H4 (cell line): ENCODE measurements around the gene LRRC36. TPM values are rescaled to one million over a fixed set of nuclear protein-coding genes. Genes with fewer than 3 reads are reported as not detected.

ENCODE experiments used
- DNase-seq: peaks from one replicate; pipeline ENCODE4 v3.0.0-alpha.2; 2015; ENCODE audit warnings: low spot score
- total RNA-seq: library from RNA; depleted of rRNA; stranded (reverse); fragments of >200 nt; shearing (Covaris generic); gene quantifications from 2 replicates; pipeline ENCODE4 v1.2.3, GENCODE V29; 2014; rRNA removed

The LRRC36 gene
- total RNA-seq, 1 experiment from 2014 or later = 0.79 TPM

DNA sequence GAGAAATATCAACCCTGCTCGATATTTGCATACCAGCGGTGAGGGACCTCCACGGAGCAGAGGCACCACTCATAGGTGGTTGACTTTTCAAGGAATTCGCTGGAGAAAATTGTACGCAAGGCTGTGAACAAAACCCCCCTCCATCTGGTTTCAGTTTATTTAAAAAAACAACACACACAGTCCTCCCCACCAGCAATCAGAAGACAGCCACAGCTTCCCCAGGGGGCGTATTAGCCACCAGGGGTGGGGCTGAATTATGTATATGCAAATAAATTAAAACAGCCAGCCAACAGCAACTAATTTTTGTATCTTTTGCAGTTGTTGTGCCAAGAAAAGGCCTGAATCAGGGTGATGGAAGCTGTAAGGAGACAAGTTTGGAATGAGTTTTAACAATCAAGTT lies 98.4 kb downstream of the LRRC36 start:
- DNase-seq = no peak

DNA sequence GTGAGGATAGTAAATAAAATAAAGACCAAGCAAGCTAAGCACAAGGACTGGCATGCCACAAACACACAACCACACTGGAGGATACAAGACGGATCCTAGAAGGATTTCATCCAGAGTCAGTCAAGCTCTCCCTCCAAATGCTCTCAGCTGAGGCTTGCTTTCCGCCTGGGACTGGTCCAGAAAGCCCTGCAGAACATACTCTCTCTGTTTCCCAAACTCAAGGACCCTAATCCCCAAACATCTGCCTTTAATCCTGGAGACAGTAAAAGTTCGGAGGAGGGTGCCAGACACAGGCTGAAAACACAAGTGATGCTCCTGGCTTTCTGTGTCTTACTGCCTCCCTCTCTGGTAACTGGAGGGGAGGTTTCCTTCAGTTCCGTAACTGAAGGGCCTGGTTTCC lies 99.0 kb downstream of the LRRC36 start:
- no peak for DNase-seq

DNA sequence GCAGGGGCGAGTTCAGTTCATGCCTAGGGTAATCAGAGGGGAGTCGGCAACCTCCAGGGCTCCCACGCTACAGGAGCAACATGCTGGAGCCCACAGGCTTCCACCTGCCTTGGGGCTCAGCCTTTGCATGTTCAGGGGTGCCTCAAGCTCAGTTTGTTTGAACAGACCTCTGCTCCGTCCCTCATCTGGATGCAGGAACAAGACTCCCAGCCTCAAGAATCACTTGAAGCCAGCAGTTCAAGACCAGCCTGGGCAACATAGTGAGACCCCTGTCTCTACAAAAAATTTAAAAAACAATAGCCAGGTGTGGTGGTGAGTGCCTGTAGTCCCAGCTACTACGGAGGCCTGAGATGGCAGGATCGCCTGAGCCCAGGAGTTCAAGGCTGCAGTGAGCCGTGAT lies 99.4 kb downstream of the LRRC36 start:
- no peak for DNase-seq

DNA sequence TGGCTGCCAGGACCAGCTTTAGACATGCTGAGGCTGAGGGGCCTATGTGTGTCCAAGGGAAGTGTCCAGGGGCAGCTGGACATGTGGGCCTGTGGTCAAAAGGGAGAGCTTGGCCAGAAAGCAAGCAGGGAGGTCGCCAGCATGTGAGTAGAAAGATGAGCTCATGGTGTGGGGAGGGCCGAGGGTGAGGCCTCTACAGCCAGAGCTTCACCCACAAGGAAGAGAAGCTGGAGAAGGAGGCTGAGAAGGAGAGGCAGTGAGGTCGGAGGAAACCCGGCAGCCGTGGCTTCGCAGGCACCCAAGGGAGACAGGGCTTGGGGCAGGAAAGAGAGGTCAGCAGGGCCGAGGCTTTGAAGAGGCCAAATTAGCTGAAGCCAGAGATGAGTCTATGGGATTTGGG lies 100.3 kb downstream of the LRRC36 start:
- DNase-seq = no peak

DNA sequence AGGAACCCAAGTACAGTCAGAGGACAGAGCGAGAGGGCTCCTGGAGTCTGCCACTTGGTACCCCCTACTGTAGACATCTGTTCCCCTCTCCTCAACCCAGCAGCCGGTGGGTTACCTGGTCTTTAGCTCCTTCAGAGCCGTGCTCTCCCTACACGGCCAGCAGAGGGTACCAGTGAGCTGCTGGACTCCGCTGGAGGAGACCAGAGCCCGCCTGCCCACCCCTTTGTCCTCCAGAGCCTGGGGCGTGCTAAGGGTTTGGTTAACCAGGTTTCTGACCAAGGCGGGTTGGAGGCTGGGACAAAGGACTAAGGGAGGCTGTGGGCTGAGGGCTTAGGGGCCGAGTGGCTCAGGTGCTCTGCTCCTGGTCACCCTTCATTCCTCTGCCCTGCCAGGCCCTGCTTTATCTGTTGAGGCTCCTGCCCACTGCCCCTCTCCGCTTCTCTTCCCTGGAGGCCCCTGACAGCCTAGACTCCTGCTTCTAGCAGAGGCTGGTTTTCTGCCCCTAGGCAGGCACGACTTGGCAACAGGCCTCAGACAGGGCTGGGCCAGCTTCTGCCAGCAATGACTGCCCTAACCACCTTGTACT lies 101.6 kb downstream of the LRRC36 start:
- peak; percentile 48 for DNase-seq

DNA sequence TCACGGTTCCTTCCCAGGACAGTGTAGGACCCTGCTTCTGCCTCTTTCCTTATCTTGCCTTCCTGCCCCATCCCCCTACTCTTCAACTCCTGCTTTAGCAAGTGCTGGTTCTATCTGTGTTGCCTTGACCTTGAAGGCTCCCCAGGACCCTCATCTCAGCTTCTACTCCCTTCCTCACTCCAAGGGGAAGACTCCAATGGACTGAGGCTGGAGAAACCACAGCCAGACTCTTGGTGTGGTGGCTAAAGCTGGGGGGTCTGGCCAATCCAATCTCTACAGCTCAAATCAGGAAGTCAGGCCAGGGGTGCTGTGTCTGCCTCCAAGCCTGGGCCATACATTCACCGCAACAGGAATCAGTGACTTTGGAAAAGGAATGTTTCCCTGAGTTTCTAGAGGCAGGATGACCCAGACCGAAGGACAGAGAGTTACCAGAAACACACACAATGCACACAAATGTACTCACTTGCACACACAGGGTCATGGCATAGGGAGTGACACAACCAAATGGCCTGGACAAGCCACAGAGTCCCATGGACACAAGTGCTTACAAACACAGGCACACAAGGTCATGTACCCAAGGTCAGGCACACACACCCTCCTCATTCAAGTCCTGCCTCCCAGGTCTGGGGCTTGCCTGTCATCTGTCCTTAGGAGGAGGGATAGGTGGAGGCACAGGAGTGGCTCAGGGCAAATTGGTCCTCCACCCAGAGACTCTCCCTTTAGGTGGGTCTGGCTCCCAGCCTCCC lies 102.6 kb downstream of the LRRC36 start:
- no peak for DNase-seq

DNA sequence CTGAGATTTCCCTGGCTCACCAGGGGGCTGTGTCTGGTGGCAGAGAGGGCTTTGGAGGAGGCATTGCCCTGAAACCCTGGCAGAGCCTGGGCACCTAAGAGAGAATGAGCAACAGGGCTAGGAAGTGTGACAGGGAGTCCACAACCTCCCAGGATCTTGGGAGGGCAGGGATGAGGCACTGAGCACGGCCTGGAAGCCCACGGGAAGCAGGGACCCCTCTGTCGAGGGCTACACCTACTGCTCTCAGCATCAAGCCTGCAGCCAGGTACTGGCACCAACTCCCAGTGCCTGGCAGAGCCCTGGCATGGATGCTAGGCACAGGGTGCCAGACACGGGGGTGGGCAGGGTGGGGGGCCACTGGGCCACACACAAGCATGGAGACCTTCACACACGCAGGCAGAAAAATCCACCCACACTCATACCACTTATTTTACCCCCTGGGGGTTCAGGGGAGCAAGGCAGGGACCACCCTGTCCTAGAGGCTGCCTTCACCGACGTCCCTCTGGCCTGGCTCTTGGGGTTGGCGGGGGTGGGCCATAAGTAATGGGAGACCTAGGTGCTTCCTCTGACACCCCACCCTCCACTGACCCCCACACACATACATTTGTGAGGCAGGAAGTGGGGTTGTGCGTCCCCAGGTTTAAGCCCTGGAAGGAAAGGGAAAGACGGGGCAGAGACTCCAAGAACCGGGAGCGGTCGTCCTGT lies 103.3 kb downstream of the LRRC36 start:
- no peak for DNase-seq

DNA sequence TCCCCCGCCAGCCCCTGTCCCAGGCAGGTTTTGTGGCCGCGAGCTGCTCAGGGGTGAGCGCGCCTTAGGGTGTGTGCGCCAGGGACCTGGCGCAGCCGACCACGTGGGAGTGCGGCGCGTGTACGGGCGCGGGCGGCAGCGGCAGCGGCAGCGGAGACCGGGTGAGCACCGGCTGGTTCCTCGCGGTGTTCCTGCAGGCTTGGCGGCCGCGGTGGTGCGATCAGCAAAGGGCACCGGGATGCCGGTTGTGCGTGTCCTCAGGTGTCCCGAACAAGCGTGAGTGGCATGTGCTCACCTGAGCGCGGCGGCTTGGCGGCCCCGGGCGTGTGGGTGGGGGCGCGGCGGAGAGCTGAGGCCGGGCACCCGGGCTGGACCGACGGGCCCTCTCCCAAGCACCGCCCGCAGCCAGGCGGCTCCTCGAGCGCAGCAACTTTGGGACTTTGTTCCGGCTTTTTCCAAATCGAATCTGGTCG lies 103.9 kb downstream of the LRRC36 start:
- no peak for DNase-seq

DNA sequence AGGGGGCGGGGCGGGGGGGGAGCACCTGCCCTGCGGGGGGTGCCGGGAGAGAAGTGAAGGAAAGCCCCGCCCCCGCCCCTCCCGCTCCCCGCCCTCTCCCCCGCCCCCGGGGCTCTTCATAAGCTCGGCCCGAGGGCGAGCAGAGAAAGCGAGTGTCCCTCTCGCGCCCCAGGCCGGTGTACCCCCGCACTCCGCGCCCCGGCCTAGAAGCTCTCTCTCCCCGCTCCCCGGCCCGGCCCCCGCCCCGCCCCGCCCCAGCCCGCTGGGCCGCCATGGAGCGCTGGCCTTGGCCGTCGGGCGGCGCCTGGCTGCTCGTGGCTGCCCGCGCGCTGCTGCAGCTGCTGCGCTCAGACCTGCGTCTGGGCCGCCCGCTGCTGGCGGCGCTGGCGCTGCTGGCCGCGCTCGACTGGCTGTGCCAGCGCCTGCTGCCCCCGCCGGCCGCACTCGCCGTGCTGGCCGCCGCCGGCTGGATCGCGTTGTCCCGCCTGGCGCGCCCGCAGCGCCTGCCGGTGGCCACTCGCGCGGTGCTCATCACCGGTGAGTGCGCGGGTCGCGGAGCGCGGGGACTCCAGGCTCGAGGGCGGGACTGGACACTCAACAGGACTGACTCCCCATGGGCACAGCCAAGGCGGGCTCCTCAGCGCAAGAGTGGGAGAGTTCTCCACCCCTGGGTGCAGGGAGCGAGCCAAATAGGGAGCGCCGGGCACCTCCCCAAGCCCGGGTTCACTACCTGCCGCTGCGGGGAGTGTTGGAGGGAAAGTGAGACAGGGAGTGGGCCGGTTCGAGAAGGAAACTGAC lies 104.6 kb downstream of the LRRC36 start, which contains the start of gene HSD11B2:
Gene HSD11B2, plus strand, starts transcription at position 145 of the 798 bp plus-strand sequence. Its CDS starts 128 bp downstream, at position 273.
- peak; percentile 34 for DNase-seq

DNA sequence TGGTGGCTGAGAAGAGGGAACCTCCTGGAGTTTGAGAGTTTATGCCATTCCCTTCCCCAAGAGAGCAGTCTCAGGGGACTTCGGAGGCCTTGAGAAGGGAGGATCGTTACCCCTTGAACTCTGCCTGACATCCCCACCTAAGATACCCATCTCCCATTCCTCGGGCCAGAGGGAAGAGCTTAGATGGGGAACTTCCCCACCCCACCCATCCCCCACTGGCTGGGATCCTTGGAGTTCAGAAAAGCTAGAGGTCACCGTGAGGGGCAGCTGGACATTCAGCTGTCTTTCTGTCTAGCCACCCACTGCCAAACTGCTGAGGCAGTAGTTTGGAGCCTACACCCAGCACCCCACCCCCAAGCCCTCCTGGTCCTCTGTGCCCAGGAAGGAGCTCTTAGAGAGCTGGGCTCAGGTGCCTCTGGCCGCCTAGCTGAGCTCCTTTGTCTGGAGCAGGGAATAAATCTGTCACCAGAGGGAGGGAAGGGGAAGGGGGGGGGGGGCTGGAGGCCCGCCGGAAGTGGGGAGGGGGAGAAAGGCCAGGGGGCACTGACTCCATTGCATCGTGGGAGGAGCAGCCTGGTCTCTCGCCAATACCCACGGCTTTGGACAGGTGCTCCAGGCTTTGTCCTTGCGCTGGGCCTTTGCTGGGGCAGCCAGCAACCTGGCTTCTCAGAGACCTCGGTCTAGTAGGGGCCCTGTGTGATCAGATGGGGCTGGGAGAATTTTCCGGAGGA lies 105.3 kb downstream of the LRRC36 start:
- DNase-seq = no peak

DNA sequence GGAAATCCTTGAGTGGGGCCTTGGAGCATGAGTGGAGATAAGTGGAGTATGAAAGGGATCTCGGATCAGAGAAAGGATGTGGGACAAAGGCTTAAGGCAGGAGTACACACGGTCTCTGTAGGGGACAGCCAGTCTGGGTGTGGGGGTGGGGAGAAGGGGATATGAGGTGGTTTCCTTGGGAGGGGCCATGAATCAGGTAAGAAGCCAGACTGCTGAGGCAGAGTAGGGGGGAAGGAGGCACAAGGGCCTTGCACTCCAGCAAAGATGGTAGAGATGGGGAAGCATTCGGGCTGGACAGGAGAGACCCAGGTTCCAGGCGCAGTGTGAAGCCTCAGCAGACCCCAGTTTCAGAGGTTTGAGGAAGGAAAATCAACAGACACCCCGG lies 105.9 kb downstream of the LRRC36 start:
- DNase-seq = no peak

DNA sequence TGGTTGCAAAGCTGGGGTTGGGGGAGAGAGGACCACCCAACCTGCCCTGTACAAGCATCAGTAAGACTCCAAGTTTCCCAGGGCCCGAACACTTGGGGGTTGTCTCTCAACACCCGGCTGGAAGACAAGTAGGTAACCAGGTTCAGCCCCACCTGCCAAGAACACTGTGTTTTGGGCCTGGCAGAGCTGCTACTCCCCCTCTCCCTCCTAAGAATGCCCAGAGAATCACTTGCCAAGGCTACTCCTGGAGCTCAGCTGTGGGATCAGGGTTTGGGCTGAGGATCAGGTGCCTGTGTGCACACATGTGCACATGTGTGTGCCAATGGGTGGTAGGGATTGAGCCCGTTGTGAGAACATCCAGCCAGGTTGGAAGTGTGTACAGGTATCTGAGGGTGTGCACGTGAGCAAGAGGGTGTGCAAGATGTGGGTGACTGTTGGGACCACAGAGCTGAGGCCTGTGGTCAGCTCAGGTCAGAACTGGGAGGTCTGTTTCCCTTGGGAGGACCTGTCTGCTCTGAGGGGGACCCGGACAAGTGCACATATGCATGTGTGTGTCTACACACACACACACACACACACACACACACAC lies 106.6 kb downstream of the LRRC36 start:
- no peak for DNase-seq

Other genes starting within 250 kb of the LRRC36 start
- gene PHAF1, start 216.9 kb upstream of the LRRC36 start, total RNA-seq = 13.8 and 14.8 TPM in 2 replicates
- gene B3GNT9, start 175.8 kb upstream of the LRRC36 start, total RNA-seq = 21.2 and 21.6 TPM in 2 replicates
- 13.6 and 17.9 TPM in 2 replicates for gene TRADD, start 166.9 kb upstream of the LRRC36 start, total RNA-seq
- 1.3 and 3.3 TPM in 2 replicates for gene FBXL8, start 166.9 kb upstream of the LRRC36 start, total RNA-seq
- gene HSF4, start 162.1 kb upstream of the LRRC36 start, total RNA-seq = 0.50 TPM in 1 of 2 replicates, not detected in the other
- 39.4 and 47.9 TPM in 2 replicates for gene NOL3, start 156.3 kb upstream of the LRRC36 start, total RNA-seq
- gene MATCAP1, start 142.9 kb upstream of the LRRC36 start, total RNA-seq = 3.5 and 4.5 TPM in 2 replicates
- not detected in 2 replicates for gene EXOC3L1, start 136.7 kb upstream of the LRRC36 start, total RNA-seq
- 78.4 and 80.7 TPM in 2 replicates for gene E2F4, start 134.7 kb upstream of the LRRC36 start, total RNA-seq
- 0.06 and 0.29 TPM in 2 replicates for gene ELMO3, start 127.7 kb upstream of the LRRC36 start, total RNA-seq
- 31.1 and 38.4 TPM in 2 replicates for gene TMEM208, start 99.7 kb upstream of the LRRC36 start, total RNA-seq
- gene FHOD1, start 79.3 kb upstream of the LRRC36 start, total RNA-seq = 18.4 and 21.2 TPM in 2 replicates
- 0.81 and 1.4 TPM in 2 replicates for gene SLC9A5, start 77.8 kb upstream of the LRRC36 start, total RNA-seq
- 2.4 and 6.7 TPM in 2 replicates for gene PLEKHG4, start 47.3 kb upstream of the LRRC36 start, total RNA-seq
- gene KCTD19, start 74 bp upstream of the LRRC36 start, total RNA-seq = not detected in 2 replicates
- not detected in 2 replicates for gene TPPP3, start 66.7 kb downstream of the LRRC36 start, total RNA-seq
- 3.0 and 3.2 TPM in 2 replicates for gene ZDHHC1, start 89.7 kb downstream of the LRRC36 start, total RNA-seq
- 0.10 TPM in 1 of 2 replicates, not detected in the other for gene HSD11B2, start 104.3 kb downstream of the LRRC36 start, total RNA-seq
- gene ATP6V0D1, start 154.3 kb downstream of the LRRC36 start, total RNA-seq = 99.0 and 101 TPM in 2 replicates
- not detected in 2 replicates for gene AGRP, start 156.7 kb downstream of the LRRC36 start, total RNA-seq
- 10.4 and 11.0 TPM in 2 replicates for gene RIPOR1, start 202.0 kb downstream of the LRRC36 start, total RNA-seq
- gene CTCF, start 235.7 kb downstream of the LRRC36 start, total RNA-seq = 40.9 and 41.3 TPM in 2 replicates